Kidney glomerular epithelial cell (primary cell): ENCODE measurements around the gene TXNDC17.
"Not testable (repeated sequence)": the region's sequence is repeated elsewhere in the genome, so short reads cannot be mapped to it uniquely, and the experiment has no call there.

Source experiments
- DNase-seq: peaks from one replicate; lab custom pipeline; 2025; lab: John Stamatoyannopoulos, UW

Gene TXNDC17

GRCh38 chr17:6684460-6684783 is 43.6 kb downstream of the TXNDC17 start:
- DNase-seq, result no peak

GRCh38 chr17:6684881-6685767 is 44.3 kb downstream of the TXNDC17 start:
- DNase-seq, result no peak

GRCh38 chr17:6686026-6686425 is 45.2 kb downstream of the TXNDC17 start:
- no peak for DNase-seq

GRCh38 chr17:6688944-6689343 is 48.1 kb downstream of the TXNDC17 start:
- DNase-seq, result no peak

GRCh38 chr17:6690641-6691040 is 49.8 kb downstream of the TXNDC17 start:
- DNase-seq, result no peak

GRCh38 chr17:6691546-6691945 is 50.7 kb downstream of the TXNDC17 start:
- no peak for DNase-seq

GRCh38 chr17:6691958-6692357 is 51.1 kb downstream of the TXNDC17 start:
- DNase-seq, result not testable (repeated sequence)
